Measurements from ENCODE around the gene PTPN3.
A peak's percentile ranks its signal among the peaks of the same experiment; 100 is the strongest.

The PTPN3 gene

DNA sequence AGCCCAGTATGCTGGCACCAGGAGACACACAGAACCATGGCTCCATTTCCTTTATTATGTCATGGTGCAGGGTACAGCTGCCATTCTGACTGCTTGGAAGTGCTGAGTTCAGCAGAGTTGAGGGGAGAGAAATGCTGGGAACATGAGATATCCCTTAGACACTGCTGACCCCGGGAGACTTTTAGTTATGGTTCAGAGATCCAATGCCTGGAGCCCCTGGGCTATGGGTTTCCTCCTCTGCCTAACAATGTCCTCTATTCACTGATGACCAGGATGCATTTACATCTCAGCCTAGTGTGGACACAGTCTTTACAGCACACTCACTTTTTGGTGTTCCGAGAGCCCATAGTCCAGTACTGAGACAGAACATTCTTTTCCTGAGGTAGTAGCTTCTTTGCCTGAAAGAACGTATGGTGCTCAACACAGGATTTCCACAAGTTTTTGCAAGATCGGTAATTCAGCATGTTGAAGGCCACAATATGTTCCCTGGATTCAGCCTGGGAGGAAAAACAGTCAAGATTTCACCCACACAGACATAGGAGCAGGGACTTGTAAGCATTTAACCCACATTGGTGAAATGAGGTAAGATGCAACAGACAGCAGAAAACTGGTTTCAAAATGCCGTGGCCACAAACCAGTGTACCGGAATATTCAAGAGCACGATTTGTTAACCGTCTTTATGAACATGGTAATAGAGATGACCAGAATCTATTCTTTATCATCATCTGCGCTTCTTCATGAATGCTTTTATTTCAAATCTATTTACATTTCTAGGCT is 71.3 kb downstream of the PTPN3 start:
- DNase-seq (ENCODE audit: low spot score): no peak

DNA sequence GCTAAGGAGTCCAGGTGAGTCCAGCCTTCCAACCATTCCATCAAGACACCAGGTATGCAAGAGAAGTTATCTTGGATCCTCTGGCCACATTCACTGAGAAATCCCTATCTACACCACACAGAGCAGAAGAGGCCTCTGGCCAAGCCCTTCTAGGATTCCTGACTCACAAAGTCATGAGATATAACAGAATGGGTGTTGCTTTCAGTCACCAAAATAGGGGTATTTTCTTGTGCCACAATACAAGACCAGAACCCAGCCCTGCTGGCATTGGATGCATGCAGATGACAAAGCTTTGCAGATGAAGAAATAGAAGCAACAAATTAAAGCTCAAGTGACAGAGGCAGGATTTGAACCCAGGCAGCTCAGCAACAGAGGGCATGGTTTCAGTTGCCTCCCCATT is 73.5 kb downstream of the PTPN3 start:
- DNase-seq (ENCODE audit: low spot score): no peak

DNA sequence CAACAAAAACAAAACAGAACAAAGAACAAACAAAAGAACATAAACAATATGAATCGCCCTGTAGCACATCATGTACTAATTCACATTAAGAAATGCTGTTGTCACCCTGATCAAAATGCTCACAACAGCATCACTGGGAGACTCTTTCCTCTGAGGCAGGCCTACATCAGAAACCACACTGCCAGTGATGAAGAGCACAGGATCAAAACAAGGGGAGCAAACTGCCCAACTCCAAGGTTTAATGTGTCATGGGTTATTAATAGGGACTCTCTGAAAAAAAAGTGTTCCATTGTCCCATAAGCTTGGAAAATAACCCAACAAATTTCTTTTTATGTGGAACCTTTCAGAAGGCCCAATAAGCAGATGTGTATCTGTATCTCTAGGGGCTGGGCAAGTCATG is 74.2 kb downstream of the PTPN3 start:
- no peak for DNase-seq (ENCODE audit: low spot score)

DNA sequence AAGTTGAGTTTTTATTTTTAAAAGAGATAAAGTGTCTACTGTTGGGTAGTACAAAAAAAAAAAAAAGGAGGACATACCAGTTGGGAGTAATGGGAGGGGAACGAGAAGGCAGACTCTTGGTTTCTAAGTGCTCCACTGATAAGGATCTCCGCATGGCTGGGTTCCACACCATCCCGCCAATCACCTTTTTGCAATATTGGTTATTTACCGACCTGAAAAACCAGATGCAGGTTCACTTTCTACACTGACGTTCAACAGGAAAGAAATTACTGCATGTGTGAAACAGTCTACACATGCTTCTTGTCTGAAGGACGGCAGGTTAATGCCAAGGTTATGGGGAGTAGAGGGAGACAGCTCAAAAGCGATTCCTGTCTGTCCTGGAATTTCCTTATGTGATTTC is 75.5 kb downstream of the PTPN3 start:
- DNase-seq (ENCODE audit: low spot score): no peak

DNA sequence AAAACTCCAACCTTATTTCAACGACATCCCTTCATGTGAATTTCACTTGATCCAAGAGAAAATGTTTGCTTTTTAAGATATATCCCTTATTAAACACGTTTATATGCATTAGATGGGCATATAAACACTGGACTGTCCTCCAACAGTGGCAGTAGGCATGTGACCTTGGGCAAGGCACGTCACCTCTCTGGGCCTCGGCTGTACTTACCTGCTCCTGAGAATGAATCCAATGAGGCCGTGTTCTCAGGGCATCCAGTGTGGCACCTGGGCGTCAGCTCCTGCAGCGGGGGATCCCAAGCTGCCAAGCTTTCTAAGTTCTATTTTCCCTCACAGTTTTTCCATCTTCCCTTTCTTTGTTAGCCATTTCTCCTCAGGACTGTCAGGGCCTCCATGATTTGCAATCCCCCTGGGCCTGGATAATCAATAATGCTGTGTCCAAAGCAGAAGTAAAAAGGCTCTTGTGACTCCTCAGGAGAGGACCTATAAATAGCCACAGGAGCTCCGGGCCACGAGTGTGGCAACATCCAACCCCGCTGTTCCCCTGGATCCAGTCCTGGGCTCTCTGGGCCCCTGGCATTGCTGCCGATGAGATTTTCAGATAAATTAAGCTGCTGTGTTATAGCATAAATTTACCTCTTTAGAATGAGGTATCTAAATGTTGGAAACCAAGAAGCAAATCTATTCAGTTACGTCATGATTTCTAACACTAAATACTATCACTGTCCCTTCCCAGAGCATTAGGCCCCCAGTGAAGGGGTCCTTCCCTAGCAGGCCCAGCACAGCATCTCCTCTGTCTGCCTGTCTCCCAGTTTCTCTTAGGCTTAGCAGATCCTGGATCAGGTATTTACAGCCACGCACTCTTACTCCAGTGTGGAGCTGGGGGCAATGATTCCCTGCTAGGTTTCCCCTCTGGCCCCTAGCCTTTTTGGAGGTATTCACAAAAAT is 76.8 kb downstream of the PTPN3 start:
- DNase-seq (ENCODE audit: low spot score): no peak

DNA sequence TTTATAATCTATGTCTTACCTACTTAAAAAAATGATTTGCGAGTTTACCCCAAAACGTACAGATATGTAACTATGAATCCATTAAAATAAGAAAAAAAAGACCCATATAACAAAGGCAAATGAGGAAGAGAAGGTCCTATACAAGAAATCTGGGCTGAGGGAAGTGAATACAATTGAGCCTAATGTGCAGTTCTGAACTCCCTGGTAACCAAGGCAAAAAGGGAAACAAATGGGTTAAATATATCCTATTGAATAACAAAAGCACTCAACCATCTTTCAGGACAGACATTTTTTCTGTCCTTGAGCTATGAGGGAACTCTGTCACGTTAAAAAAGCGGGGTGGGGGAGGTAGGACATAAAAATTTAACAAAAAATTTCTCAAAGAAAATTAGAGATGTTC is 78.6 kb downstream of the PTPN3 start:
- DNase-seq (ENCODE audit: low spot score): no peak

DNA sequence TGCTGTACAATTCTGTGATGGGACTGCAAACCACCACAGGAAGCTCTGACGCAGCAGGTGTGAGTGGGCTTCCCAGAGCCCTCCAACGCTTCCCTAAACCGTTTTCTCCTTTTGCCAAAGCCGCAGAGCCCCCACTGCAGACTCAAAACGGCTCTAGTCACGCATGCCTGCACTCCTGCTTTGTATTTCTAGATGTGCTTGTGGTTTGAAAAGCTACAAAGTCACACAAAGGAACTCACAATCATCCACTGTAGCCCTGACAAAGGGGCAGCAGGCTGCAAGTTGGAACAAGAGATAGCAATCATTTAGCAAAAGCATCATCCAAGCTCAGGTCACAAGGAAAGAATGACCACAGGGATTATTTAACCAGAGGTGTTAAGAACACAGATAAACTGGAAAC is 79.3 kb downstream of the PTPN3 start:
- DNase-seq (ENCODE audit: low spot score): no peak

DNA sequence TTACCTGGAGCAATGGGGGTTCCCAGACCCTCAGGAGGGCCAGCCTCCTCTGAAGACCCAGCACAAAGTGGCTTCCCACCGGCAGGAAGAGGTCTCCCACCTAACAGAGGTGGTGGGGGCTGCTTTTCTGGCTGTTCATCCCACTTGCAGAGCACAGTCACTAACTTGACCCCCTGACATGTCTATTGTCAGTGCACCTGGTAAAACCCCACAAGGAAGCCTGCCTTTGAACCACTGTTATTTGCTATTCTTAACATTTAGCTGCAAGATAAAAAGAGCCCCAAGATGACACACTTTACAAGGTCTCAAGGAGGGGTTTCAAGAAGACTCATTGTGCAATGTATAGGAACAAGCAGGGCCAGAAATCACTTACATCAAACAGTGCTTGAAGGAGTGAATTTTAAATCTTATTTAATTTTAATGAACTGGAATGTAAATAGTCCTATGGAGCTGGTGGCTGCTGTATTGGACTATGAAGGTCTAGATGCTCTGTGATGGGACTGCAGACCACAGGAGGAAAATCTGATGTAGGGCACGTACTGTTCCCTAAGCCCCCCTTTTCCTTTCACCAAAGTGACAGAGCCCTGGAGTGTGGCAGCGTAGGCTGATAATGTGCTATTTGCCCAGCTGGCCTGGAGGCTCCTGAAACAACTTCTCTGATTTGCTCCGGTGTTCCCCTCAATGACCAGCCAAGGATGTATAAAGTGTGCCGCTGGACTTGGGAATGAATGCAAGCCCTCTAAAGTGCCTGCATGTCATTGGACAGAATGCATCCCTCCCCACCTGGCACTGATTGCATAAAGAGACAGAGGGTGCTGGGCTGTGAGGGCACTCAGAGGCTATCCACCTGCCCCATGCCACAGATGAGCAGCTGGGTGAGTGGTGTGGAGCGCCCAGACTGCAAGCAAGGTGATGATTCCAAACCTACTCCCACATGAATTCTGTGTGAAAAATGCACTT is 80.2 kb downstream of the PTPN3 start:
- DNase-seq (ENCODE audit: low spot score): no peak

DNA sequence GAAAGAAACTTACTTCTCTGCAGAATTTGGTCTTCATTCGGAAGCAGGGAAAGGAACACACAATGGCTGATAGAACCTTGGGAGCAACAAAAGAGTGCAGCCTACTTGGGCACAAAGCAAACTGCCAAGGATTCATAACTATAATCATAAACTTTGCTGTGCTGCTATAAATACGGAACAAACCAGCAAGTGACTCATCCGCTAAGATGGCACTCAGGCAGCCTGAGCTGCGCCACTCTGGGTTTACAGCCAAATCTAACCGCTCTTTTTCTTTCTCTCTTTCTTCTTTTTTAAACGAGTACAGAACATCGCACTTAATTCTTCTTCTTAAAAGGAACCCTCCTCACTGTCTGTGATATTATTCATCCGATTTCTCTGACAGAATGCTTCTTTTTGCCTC is 81.1 kb downstream of the PTPN3 start:
- DNase-seq (ENCODE audit: low spot score): no peak

DNA sequence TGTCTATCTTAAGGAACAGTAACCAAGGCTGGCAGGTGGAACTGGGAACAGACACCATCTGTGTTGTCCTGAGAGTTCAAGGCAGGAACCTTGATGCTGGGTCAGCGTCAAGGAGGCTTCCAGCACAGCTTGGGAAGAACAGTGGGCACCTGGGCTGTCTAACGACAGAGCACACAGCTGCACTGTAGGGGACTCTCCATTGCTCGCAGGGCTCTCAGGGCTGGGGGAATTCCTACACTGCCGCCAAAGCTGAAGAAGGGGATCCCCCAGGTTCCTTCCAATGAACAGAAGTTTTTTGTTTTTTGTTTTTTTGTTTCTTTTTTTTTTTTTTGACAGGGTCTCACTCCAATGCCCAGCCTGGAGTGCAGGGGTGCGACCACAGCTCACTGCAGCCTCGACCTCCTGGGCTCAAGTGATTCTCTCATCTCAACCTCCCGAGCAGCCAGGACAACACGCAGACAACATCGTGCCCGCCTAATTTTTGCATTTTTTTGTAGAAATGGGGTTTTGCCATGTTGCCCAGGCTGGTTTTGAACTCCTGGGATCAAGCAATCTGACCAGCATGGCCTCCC is 81.9 kb downstream of the PTPN3 start:
- DNase-seq (ENCODE audit: low spot score): peak; percentile 45

DNA sequence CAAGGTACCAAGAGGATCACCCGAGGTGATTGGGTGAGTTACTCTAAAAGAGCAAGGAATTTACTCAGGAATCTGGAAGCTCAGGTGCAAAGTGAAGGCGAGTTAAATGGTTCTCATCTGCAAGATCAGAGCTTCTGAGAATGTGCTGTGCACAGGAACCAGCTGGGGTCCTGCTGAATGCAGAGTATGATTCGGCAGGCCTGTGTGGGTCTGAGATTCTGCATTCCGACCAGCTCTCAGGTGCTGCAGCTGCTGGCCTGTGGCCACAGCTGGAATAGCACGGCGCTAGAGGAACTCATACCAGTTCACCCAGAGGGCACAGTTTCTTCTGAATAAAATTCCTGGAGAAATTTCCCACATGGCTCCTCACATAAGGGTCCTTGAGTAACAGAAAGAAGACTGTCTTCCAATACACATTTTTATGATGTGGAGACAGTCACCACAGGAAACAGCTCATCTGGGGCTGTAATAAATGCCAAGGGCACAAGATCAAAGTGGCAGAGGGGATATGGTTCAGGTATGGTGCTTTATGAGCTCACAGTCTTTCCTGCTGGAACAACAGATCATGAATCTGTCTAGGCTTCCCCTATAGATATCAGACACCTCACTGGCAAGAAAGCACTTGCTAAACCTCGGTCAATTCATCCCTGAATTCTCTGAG is 83.9 kb downstream of the PTPN3 start:
- no peak for DNase-seq (ENCODE audit: low spot score)

DNA sequence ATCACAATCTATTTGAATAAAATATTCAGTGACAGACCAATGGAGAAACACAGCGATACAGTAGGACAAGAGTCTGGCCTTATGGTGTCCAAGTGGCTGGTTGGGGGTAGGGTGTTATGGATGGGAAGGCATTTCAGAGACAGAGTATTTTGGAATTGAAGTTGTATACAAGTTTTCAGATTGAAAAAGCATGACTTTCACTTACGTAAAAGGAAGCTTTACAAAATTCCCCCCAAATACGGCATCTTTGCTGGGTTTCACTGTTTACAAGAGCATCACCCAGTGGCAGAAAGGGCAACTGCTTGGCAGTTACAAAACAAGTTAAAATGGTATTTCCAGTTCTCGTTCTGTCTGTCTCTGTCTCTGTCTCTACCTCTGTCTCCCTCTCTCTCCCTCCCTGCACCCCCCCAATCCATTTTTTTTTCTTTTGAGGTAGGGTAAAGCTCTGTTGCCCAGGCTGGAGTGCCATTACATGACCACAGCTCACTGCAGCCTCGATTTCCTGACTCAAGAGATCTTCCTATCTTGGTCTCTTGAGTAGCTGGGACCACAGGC is 86.2 kb downstream of the PTPN3 start:
- DNase-seq (ENCODE audit: low spot score): peak; percentile 54

DNA sequence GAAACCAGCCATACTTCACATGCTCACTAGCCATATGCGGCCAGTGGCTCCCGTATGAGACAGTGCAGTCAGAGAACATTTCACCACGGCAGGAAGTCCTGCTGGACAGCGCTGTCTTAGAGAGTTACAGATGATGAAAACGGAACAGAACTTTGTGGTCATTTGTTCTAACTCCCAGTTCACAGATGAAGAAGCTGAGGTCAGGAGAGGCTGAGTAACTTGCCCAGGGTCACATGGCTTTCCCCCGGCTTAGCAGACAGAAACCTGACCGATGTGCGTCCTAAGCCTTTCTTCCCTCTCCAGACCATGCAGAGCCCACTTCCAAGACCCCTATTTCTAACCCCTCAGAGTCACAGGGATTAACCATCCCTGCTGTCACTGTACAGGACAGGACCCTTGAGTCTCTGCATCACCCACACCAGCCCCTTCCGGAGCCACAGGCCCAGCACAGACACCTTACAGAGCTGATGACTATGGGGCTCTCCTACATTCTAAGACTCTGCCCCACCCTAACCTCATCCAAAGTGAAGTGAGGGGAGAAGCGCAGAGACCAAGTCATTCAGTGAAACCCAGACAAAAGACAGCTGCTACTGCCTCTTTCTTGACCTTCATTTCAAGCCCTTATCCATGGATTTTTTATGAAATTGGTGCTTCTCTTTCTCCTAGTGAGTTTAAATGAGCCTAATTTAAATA is 86.9 kb downstream of the PTPN3 start:
- DNase-seq (ENCODE audit: low spot score): no peak

DNA sequence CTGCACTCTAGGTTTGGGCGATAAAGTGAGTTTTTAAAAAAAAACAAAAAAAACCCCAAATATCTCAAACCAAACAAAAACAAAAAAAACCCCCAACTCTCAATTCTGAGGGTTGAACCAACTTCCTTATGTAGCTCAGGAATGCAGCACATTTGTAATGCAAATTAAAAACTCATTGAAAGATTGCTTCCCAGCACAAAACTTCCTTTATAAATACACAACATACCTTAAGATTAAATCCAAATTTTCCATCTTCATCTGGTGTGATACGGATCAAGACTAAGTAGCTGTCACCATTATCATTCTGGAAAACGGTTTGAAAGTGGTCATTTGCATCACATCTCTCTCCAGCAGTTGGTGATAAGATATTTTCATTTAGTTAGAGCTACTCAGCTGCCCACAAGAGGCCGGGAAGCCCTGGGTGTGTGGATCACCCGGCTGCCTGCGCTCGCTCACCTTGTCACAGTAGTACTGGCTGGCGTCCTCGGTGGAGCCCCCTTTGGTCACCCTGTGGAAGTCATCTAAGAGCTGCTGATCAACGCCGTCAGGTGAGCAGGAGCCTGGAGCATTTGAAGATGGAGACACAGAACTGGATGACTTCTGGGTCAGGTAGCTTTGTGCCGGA is 88.2 kb downstream of the PTPN3 start:
- peak; percentile 28 for DNase-seq (ENCODE audit: low spot score)

DNA sequence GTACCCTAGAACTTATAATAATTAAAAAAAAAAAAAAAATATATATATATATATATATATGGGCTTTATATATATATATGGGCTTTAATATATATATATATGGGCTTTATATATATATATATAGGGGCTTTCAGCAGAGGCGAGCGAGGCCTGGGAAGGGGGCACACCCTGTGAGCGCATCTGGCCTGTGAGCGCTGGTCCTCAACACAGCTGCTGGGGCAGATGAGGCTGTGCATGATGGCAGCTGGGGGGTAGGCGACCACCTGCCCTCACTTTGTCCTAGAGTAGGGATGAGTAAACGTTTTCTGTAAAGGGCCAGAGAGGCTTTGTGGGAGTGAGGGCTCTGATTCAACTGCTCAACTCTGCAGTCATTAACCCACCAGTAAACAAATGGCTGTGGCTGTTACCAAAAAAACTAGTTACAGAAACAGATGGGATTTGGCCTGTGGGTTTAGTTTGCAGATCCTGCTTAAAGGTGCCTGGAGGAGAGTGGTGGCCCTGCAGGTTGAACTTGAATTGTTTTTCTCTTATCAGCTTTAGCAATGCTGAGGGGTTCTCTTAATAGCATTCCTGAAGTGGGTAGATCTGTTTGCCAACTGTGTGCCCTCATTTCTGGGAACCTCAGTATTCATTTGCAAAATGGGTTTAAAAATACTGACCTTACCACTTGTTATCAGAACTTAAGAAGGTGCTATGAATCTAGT is 89.2 kb downstream of the PTPN3 start:
- DNase-seq (ENCODE audit: low spot score): no peak

DNA sequence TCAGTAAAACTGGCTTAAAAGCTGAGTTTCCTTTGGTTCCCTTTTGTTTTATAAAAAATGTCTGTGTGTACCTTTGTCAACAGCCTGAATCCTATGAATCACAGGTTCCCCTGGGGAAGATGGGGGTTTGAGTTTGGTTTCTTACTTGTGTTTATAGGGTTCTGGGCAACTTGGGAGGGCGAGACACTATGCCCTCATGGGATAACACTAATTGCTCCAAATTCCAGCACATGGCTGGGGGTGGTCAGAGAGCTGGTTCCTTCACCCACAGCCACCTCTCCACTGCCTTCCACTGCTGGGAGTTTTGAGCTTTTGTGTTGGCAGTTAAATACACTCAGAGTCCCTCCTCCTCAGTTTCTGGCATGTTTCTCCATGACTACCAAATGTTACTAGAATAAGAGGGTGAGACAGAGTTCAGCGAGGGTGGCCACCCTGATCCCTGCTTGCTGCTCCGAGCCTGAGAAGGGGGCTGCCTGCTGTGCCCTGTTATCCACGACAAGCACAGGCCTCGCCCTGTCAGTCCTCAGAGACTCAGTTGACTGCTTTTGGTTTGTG is 94.3 kb downstream of the PTPN3 start:
- DNase-seq (ENCODE audit: low spot score): no peak

DNA sequence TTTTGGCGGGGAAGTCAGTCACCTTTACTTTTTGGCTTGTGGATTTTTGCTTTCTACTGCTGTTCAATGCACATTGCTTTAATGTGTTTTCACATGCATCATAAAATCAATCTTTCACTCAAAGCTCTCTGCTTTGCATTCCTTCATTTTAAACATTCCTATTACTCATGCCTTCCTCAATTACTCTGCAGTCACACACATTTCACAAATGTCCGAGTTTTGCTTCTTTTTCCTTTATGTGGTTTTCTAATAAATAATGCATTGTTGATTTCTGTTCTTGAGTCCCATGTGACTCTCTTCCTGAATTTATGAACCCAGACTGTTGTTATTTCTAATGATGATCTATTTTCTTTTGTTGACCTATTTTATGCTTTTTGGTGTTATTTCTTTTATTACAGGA is 95.0 kb downstream of the PTPN3 start:
- DNase-seq (ENCODE audit: low spot score): no peak

DNA sequence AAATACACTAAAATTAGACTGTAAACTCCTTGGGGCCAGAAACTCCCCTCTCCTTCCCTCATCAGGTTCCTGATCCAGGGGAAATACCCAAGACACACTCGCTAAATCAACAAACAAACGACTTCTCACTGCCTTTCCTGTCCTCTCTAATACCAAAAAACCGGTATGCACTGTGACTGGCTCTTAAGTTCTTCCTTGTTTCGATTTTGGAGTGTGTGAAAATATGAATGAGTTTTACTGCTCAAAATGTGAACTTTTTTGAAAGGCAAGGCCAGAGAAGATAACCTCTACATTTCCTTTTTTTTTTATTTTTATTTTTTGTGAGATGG is 96.2 kb downstream of the PTPN3 start:
- DNase-seq (ENCODE audit: low spot score): no peak

Data from germinal center (tissue), 1 donor.